Activated CD4-positive, alpha-beta T cell treated with anti-CD3 and anti-CD28 coated beads, Interleukin-2, amount 10 ng/mL, durations not matched to agents 7 days and 5 days (primary cell): Measurements from ENCODE around the gene NSFL1C. TPM values are rescaled to one million over a fixed set of nuclear protein-coding genes. Genes with fewer than 3 reads are reported as not detected.
A peak's percentile ranks its signal among the peaks of the same experiment; 100 is the strongest.

Experiments used
- CTCF ChIA-PET: fragments of 350-600 bp; sonication (Branson Sonifier 250); formaldehyde crosslinking; loops from one replicate; lab custom pipeline; 2021; ENCODE audit warnings: antibody characterized with exemption; lab: Charles Lee
- POLR2A ChIA-PET: fragments of 350-600 bp; sonication (Branson Sonifier 250); formaldehyde crosslinking; loops from one replicate; lab custom pipeline; 2021; ENCODE audit warnings: antibody characterized with exemption; lab: Charles Lee
- DNase-seq: peaks from one replicate; pipeline ENCODE4 v3.0.0-alpha.2; 2020
- H3K27ac Mint-ChIP-seq: one replicate; pipeline ENCODE4 v1.8.0; 2021; ENCODE audit warnings: mild to moderate bottlenecking, moderate library complexity, mixed read lengths
- H3K27me3 Mint-ChIP-seq: one replicate; pipeline ENCODE4 v1.8.0; 2021; ENCODE audit warnings: mixed read lengths
- H3K36me3 Mint-ChIP-seq: one replicate; pipeline ENCODE4 v1.8.0; 2021; ENCODE audit warnings: low read depth, mixed read lengths
- H3K4me1 Mint-ChIP-seq: one replicate; pipeline ENCODE4 v1.8.0; 2021; ENCODE audit warnings: mixed read lengths
- H3K4me3 Mint-ChIP-seq: one replicate; pipeline ENCODE4 v1.8.0; 2021; ENCODE audit warnings: mild to moderate bottlenecking, moderate library complexity, mixed read lengths
- H3K9me3 Mint-ChIP-seq: one replicate; pipeline ENCODE4 v1.8.0; 2021; ENCODE audit warnings: mixed read lengths
- total RNA-seq, 2 experiments: library from RNA; stranded (reverse); gene quantifications; one replicate each; pipeline ENCODE4 v1.2.3, GENCODE V29; 2021

The NSFL1C gene
- total RNA-seq, 2 experiments from 2014 or later: 56.5 to 64.8 TPM

DNA sequence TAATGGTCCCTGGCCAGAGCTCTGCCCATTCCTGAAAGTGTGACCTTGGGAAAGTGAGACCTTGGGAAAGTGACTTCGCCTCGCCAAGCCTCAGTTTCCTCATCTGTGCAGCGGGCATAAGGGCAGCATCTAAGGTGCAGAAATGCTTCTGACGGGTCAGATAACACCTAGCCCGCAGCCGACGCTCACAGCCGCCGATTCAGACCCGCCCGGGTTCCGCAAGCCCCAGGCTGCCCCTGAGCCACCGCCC, 74.3 kb downstream of the NSFL1C start:
- H3K4me3 Mint-ChIP-seq: peak overlapping the region; percentile 87
- H3K4me1 Mint-ChIP-seq: peaks cover 65% of the 10 kb centered on the region
- CTCF ChIA-PET: interaction anchor here (0.8 to 2.2 kb wide), 9 partner anchors 9 to 74 kb away, joined by 3 to 9 read pairs (median 4); partner anchors contain the start of gene NSFL1C
- POLR2A ChIA-PET: no interaction called here
- peak overlapping the region; percentile 78 for H3K27ac Mint-ChIP-seq
- H3K36me3 Mint-ChIP-seq: peaks cover 32% of the 10 kb centered on the region
- no peak for DNase-seq
- peaks cover 20% of the 10 kb centered on the region for H3K27me3 Mint-ChIP-seq
- peaks cover 11% of the 10 kb centered on the region for H3K9me3 Mint-ChIP-seq

Other genes with a start within 250 kb of the NSFL1C start
- under 1 TPM in 1 of 2 experiments, not detected in 1; 0.27 TPM for gene RAD21L1, start 240.8 kb downstream of the NSFL1C start, total RNA-seq
- 1 to 10 TPM; 7.3 to 8.4 TPM for gene SNPH, start 200.6 kb downstream of the NSFL1C start, total RNA-seq
- gene SDCBP2, start 137.7 kb downstream of the NSFL1C start, total RNA-seq: 1 to 10 TPM; 1.4 to 2.2 TPM
- gene FKBP1A, start 73.8 kb downstream of the NSFL1C start, total RNA-seq: 100 to 1,000 TPM; 207 to 238 TPM
- not detected for gene SIRPB2, start 24.6 kb upstream of the NSFL1C start, total RNA-seq
- gene SIRPD, start 90.9 kb upstream of the NSFL1C start, total RNA-seq: under 1 TPM; 0.17 to 0.27 TPM
- 1 to 10 TPM; 3.6 to 4.5 TPM for gene SIRPB1, start 153.2 kb upstream of the NSFL1C start, total RNA-seq
- gene SIRPG, start 190.9 kb upstream of the NSFL1C start, total RNA-seq: 10 to 100 TPM; 82.6 to 90.1 TPM